ENCODE measurements around the gene IKZF3. TPM values are rescaled to one million over a fixed set of nuclear protein-coding genes. Genes with fewer than 3 reads are reported as not detected.
A peak's percentile ranks its signal among the peaks of the same experiment; 100 is the strongest.

The IKZF3 gene
- total and polyA plus RNA-seq, 10 of the 15 experiments (the other 5 are each of a cell fraction or from before 2014, with no cell fraction given): 5.5 to 98.2 (median 47.6) TPM

- TF ChIP-seq TCF3 (IDR thresholded peaks at IDR 0.05; ENCODE audit: borderline replicate concordance, insufficient read depth, low read depth, low read length) (peak; percentile 75), ZNF384 (IDR thresholded peaks at IDR 0.05; ENCODE audit: borderline replicate concordance, low read depth, low read length) (no peak), RAD51 (IDR thresholded peaks at IDR 0.05) (no peak), GATAD2B (conservative IDR thresholded peaks at IDR 0.05; ENCODE audit: low read depth) (peak; percentile 96), NKRF (conservative IDR thresholded peaks at IDR 0.05) (peak; percentile 64), HSF1 (IDR thresholded peaks at IDR 0.05; ENCODE audit: low read depth, low read length) (no peak), RELA (IDR thresholded peaks at IDR 0.05; ENCODE audit: borderline replicate concordance, partially characterized antibody) (no peak), TBL1XR1 (IDR thresholded peaks at IDR 0.05; ENCODE audit: low read depth, low read length) (peak; percentile 78), ZBTB11 (CRISPR knock-in tag; IDR thresholded peaks at IDR 0.05) (no peak), SRF (IDR thresholded peaks at IDR 0.05; ENCODE audit: low read depth in 2 of 2, low read length in 2 of 2) (peak in 1 of 2 experiments; percentile 56; a peak in 1 of 4 replicates), KAT2A (conservative IDR thresholded peaks at IDR 0.05; ENCODE audit: control insufficient read depth, low read depth, low read length) (no peak), WRNIP1 (IDR thresholded peaks at IDR 0.05; ENCODE audit: borderline replicate concordance, low read depth, low read length) (no peak), MLLT1 (IDR thresholded peaks at IDR 0.05) (peak; percentile 72), BACH1 (IDR thresholded peaks at IDR 0.05; ENCODE audit: borderline replicate concordance) (peak; percentile 97), EED (IDR thresholded peaks at IDR 0.05; ENCODE audit: low read depth) (peak; percentile 90), SKIL (IDR thresholded peaks at IDR 0.05; ENCODE audit: low read depth, poor library complexity, severe bottlenecking) (peak; percentile 64), NFYA (IDR thresholded peaks at IDR 0.05; ENCODE audit: borderline replicate concordance, low read depth, low read length) (no peak), RUNX3 (IDR thresholded peaks at IDR 0.05; ENCODE audit: low read length) (peak; percentile 85)
Measured at GRCh38 chr17:39754161-39754957, 109.8 kb downstream of the IKZF3 start (continued).
